GM23338 (cell line): ENCODE data around the gene TLR6. TPM values are rescaled to one million over a fixed set of nuclear protein-coding genes. Genes with fewer than 3 reads are reported as not detected.

Source experiments
- ATAC-seq: fragments of 200-7000 bp; cut with Tn5 transposase; 3 replicates; pipeline ENCODE4 v1.9.1; 2020
- DNase-seq: peaks from one replicate; pipeline ENCODE4 v3.0.0-alpha.2; 2015; ENCODE audit warnings: low spot score
- H2AFZ ChIP-seq: fragments of 200-600 bp; sonication (generic); 2 replicates; pipeline ENCODE4 v1.8.0; 2016; ENCODE audit warnings: antibody characterized with exemption, mild to moderate bottlenecking, moderate library complexity
- H3F3A ChIP-seq: fragments of 200-600 bp; sonication (generic); replicated peaks from 2 replicates; pipeline ENCODE4 v1.8.0; 2017; ENCODE audit warnings: antibody characterized with exemption, mixed run types, low read depth
- H3K27ac ChIP-seq: fragments of 200-600 bp; sonication (generic); 2 replicates; pipeline ENCODE4 v1.6.1; 2016; ENCODE audit warnings: low read depth
- H3K27me3 ChIP-seq: fragments of 200-600 bp; sonication (generic); 2 replicates; pipeline ENCODE4 v1.8.0; 2016; ENCODE audit warnings: mild to moderate bottlenecking, mixed run types, moderate library complexity; ENCODE audit not compliant: insufficient read depth
- H3K36me3 ChIP-seq: fragments of 200-600 bp; sonication (generic); 2 replicates; pipeline ENCODE4 v1.8.0; 2016; ENCODE audit warnings: mild to moderate bottlenecking; ENCODE audit not compliant: insufficient read depth
- H3K4me1 ChIP-seq: fragments of 200-600 bp; sonication (generic); 2 replicates; pipeline ENCODE4 v1.8.0; 2016; ENCODE audit warnings: mild to moderate bottlenecking, moderate library complexity; ENCODE audit not compliant: insufficient read depth
- H3K4me2 ChIP-seq: fragments of 200-600 bp; sonication (generic); 2 replicates; pipeline ENCODE4 v1.7.1; 2017; ENCODE audit warnings: mixed run types
- H3K4me3 ChIP-seq: fragments of 200-600 bp; sonication (generic); 2 replicates; pipeline ENCODE4 v1.6.1; 2016; ENCODE audit warnings: mixed run types
- H3K79me2 ChIP-seq: fragments of 200-600 bp; sonication (generic); replicated peaks from 2 replicates; pipeline ENCODE4 v1.8.0; 2017; ENCODE audit warnings: mild to moderate bottlenecking; ENCODE audit not compliant: insufficient read depth
- H3K9me2 ChIP-seq: fragments of 200-600 bp; sonication (generic); 2 replicates; pipeline ENCODE4 v1.8.0; 2017; ENCODE audit not compliant: insufficient read depth
- H4K20me1 ChIP-seq: fragments of 200-600 bp; sonication (generic); replicated peaks from 2 replicates; pipeline ENCODE4 v1.8.0; 2017; ENCODE audit warnings: mild to moderate bottlenecking; ENCODE audit not compliant: insufficient read depth
- H3K27ac Mint-ChIP-seq: 2 replicates; pipeline ENCODE4 v1.8.0; 2020; ENCODE audit warnings: inconsistent platforms, mild to moderate bottlenecking, moderate library complexity, mixed read lengths
- H3K27me3 Mint-ChIP-seq: 3 replicates; pipeline ENCODE4 v1.8.0; 2022; ENCODE audit warnings: low read depth, mild to moderate bottlenecking, moderate library complexity, mixed read lengths, inconsistent platforms; ENCODE audit not compliant: insufficient read depth, poor library complexity
- H3K36me3 Mint-ChIP-seq: 3 replicates; pipeline ENCODE4 v1.8.0; 2021; ENCODE audit warnings: low read depth, mild to moderate bottlenecking, inconsistent platforms, moderate library complexity, mixed read lengths
- H3K4me1 Mint-ChIP-seq: 3 replicates; pipeline ENCODE4 v1.8.0; 2020; ENCODE audit warnings: mild to moderate bottlenecking, inconsistent platforms, mixed read lengths
- H3K4me3 Mint-ChIP-seq: 3 replicates; pipeline ENCODE4 v1.8.0; 2021; ENCODE audit warnings: moderate library complexity, mild to moderate bottlenecking, inconsistent platforms, mixed read lengths
- H3K9me3 Mint-ChIP-seq: 3 replicates; pipeline ENCODE4 v1.8.0; 2020; ENCODE audit warnings: moderate library complexity, mild to moderate bottlenecking, inconsistent platforms, mixed read lengths
- CREB1 ChIP-seq: fragments of 250-450 bp; sonication (Bioruptor Pico); IDR thresholded peaks from 2 replicates; pipeline ENCODE4 v1.5.0; 2020; ENCODE audit warnings: low read depth, mild to moderate bottlenecking, moderate library complexity
- CTCF ChIP-seq, 2 experiments: fragments of 200-600 bp in 1 of 2; sonication (generic) in 1 of 2; conservative IDR thresholded peaks; 2 replicates each; pipeline versions ENCODE4 v1.5.1 to v1.6.1; 2016 to 2017; ENCODE audit warnings: antibody characterized with exemption in 2 of 2, low read depth in 2 of 2, mild to moderate bottlenecking in 2 of 2, moderate library complexity in 1 of 2
- ETS1 ChIP-seq: IDR thresholded peaks from 2 replicates; pipeline ENCODE4 v1.6.1; 2016; ENCODE audit warnings: antibody characterized with exemption
- EZH2 ChIP-seq: fragments of 200-600 bp; sonication (generic); IDR thresholded peaks from one replicate; pipeline ENCODE4 v1.8.0; 2017; ENCODE audit warnings: antibody characterized with exemption, mild to moderate bottlenecking, low read depth; ENCODE audit not compliant: unreplicated experiment
- EZH2phosphoT487 ChIP-seq: fragments of 200-600 bp; sonication (generic); IDR thresholded peaks from one replicate; pipeline ENCODE4 v1.8.1; 2018; ENCODE audit warnings: antibody characterized with exemption; ENCODE audit not compliant: unreplicated experiment
- NANOG ChIP-seq: IDR thresholded peaks from 2 replicates; pipeline ENCODE4 v1.6.1; 2016; ENCODE audit warnings: antibody characterized with exemption, borderline replicate concordance
- POLR2AphosphoS5 ChIP-seq: IDR thresholded peaks from 2 replicates; pipeline ENCODE4 v1.6.1; 2016; ENCODE audit warnings: antibody characterized with exemption, low read depth
- REST ChIP-seq: IDR thresholded peaks from one replicate; pipeline ENCODE4 v1.6.1; 2018; ENCODE audit warnings: antibody characterized with exemption; ENCODE audit not compliant: unreplicated experiment
- STAT1 ChIP-seq: IDR thresholded peaks from one replicate; pipeline ENCODE4 v1.6.1; 2016; ENCODE audit warnings: antibody characterized with exemption; ENCODE audit not compliant: unreplicated experiment
- ZNF462 ChIP-seq: fragments of 250-450 bp; sonication (Bioruptor Pico); IDR thresholded peaks from 2 replicates; pipeline ENCODE4 v1.5.0; 2020; ENCODE audit warnings: mild to moderate bottlenecking, moderate library complexity
- polyA plus RNA-seq: library from polyadenylated mRNA; unstranded; fragments of >200 nt; fragmentation: Nextera tagmentation; extraction: Ambion mirVana; gene quantifications from 2 replicates; pipeline ENCODE4 v1.2.1, GENCODE V29; 2016
- total RNA-seq: library from RNA; depleted of rRNA; stranded (reverse); fragments of >200 nt; shearing (Covaris generic); gene quantifications from 2 replicates; pipeline ENCODE4 v1.2.3, GENCODE V29; 2014

The TLR6 gene
- total and polyA plus RNA-seq, 2 experiments from 2014 or later: 0.14 TPM; not detected in 1

- H3K27ac Mint-ChIP-seq: no peak overlapping the region
- Histone ChIP-seq H4K20me1 (no peaks in the 10 kb centered on the region), H3K4me2 (no peak overlapping the region), H3K9me2 (0 out of 2 replicates have a peak, but pooled peaks cover 8% of the 10 kb centered on the region), H3K27ac (no peak overlapping the region), H3K4me1 (no peaks in the 10 kb centered on the region), H3K79me2 (no peaks in the 10 kb centered on the region), H3K36me3 (no peaks in the 10 kb centered on the region), H2AFZ (no peak overlapping the region), H3K27me3 (no peaks in the 10 kb centered on the region), H3K4me3 (no peak overlapping the region), H3F3A (no peaks in the 10 kb centered on the region)
- TF ChIP-seq CTCF (conservative IDR thresholded peaks at IDR 0.05; ENCODE audit: low read depth in 2 of 2): no peak
- no peak for TF ChIP-seq STAT1
- no peak for TF ChIP-seq ZNF462 (CRISPR knock-in tag)
- TF ChIP-seq EZH2phosphoT487: no peak
- no peak for TF ChIP-seq CREB1 (CRISPR knock-in tag)
- no peak for TF ChIP-seq POLR2AphosphoS5
- TF ChIP-seq ETS1: no peak
- TF ChIP-seq REST: no peak
- no peak for TF ChIP-seq NANOG
- TF ChIP-seq EZH2: no peak
- peaks cover 5% of the 10 kb centered on the region for H3K27me3 Mint-ChIP-seq
- DNase-seq (no peak), ATAC-seq (no peak)
- H3K9me3 Mint-ChIP-seq: peaks cover 12% of the 10 kb centered on the region; the same call in 2 of the 3 replicates
- H3K4me1 Mint-ChIP-seq: no peaks in the 10 kb centered on the region
- H3K4me3 Mint-ChIP-seq: no peak overlapping the region
- no peaks in the 10 kb centered on the region; the same call in 2 of the 3 replicates for H3K36me3 Mint-ChIP-seq
Observed at GRCh38 chr4:38814386-38814785, 42.2 kb downstream of the TLR6 start.
